Measurements from ENCODE around the gene SNX19.

The SNX19 gene

DNA sequence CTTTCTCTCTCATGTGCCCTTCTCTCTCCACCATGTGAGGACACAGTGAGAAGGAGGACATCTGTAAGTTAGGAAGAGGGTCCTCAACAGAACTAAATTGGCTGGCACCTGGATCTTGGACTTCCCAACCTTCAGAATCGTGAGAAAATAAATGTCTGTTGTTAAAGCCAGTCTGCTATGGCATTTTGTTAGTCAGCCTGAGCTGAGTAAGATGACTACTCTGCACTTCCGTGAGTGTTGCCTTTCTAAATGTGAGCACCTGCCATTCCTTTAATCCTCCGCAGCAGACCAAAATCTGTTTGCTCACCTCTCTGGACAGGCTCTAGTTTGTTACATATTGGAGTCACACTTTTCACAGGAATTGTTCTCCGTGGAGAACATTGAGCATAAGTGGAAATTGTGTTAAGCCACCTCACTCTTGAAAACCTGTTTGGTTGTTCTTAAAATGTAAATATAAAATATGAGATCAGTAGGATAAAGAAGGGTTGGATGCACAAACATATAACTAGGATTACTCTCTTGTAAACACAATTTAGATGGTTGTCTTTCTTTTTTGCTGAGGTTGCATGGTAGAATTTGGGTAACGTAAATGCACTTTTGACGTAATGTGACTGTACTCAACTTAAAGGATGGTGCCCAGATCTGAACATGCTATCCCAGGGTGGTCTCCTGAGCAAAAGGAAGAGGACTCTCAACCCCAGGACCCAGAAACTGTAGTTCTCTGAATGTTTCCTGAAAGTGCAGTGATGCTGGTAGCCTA lies 65.9 kb downstream of the SNX19 start:
- H3K9ac ChIP-seq (ENCODE audit: insufficient read length) = no peak overlapping the region
- H3K27ac ChIP-seq = no peak overlapping the region
- no peaks in the 10 kb centered on the region for H3K9me3 ChIP-seq (ENCODE audit: low read depth, low read length)
- no peak for TF ChIP-seq EZH2 (IDR thresholded peaks at IDR 0.05)
- TF ChIP-seq FOXP2 (optimal IDR thresholded peaks at IDR 0.05; ENCODE audit: control extremely low read depth, extremely low read length, insufficient read depth) = no peak
- TF ChIP-seq POLR2AphosphoS5 (IDR thresholded peaks at IDR 0.05; ENCODE audit: borderline replicate concordance, low read depth, low read length) = no peak
- no peak overlapping the region for H3K4me3 ChIP-seq
- DNase-seq (ENCODE audit: low read depth, low spot score) = no peak
- no peaks in the 10 kb centered on the region for H3K36me3 ChIP-seq (ENCODE audit: insufficient read depth, low read length)

DNA sequence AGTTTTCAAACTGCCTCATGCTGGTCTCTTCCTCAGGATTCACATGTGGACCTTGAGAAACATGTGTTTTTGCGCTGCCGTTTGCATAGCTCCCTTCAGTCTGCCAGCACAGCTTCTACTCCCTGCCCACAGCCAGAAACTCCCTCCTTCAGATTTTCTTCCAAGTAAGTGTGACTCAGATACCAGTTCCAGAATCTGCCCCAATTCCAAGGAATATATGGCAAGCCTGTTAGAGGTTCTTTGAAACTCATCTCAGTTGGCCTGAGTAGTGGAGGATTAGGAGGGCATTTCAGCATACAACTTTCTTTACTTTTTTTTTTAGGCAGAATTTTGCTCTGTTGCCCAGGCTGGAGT lies 67.1 kb downstream of the SNX19 start:
- Histone ChIP-seq H3K4me3 (no peak overlapping the region), H3K27ac (no peak overlapping the region), H3K36me3 (ENCODE audit: insufficient read depth, low read length) (no peaks in the 10 kb centered on the region), H3K9ac (ENCODE audit: insufficient read length) (no peak overlapping the region), H3K9me3 (ENCODE audit: low read depth, low read length) (no peaks in the 10 kb centered on the region)
- DNase-seq (ENCODE audit: low read depth, low spot score) = no peak
- TF ChIP-seq POLR2AphosphoS5 (IDR thresholded peaks at IDR 0.05; ENCODE audit: borderline replicate concordance, low read depth, low read length) (no peak), EZH2 (IDR thresholded peaks at IDR 0.05) (no peak), FOXP2 (optimal IDR thresholded peaks at IDR 0.05; ENCODE audit: control extremely low read depth, extremely low read length, insufficient read depth) (no peak)

DNA sequence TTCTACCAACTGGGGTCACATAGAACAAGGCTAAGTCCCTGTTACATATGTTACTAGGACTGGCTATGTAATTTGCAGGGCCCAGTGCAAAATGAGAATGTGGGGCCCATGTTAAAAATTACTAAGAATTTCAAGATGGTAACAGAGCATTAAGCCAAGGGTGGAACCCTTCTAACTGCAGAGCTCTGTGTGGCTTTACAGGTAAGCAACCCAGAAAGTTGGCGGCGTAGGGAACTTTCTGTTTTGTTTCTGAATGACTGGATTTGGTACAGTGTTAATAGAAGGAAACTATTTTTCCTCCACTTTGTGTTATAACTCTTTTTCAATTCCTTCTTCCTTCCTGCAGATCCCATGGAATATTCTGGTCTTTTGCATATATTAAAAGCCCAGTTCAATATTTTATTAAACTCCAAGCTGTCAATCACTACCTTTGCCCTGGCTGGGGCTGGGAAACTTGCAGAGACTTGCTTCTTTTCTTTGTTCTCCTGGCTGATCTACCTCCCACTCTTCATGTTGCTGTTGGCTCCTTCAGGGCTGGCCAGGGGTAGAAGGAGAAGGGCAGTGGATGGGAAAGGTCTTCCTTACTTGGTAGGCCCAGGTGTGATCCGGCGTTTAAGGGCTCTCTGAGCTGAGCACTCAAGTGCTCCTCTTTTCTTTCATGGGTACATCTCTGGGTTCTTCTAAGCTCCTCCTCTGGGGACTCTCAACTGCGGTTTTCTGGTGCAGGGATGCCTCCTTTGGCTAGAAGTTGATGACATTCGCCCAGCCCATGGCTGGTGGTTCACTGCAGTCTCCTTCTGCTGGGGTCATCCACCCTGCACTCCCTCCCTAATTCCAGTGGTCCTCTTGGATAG lies 67.7 kb downstream of the SNX19 start:
- DNase-seq (ENCODE audit: low read depth, low spot score) = no peak
- Histone ChIP-seq H3K36me3 (ENCODE audit: insufficient read depth, low read length) (no peaks in the 10 kb centered on the region), H3K4me3 (no peak overlapping the region), H3K27ac (no peak overlapping the region), H3K9me3 (ENCODE audit: low read depth, low read length) (no peaks in the 10 kb centered on the region), H3K9ac (ENCODE audit: insufficient read length) (no peak overlapping the region)
- TF ChIP-seq POLR2AphosphoS5 (IDR thresholded peaks at IDR 0.05; ENCODE audit: borderline replicate concordance, low read depth, low read length) (no peak), EZH2 (IDR thresholded peaks at IDR 0.05) (no peak), FOXP2 (optimal IDR thresholded peaks at IDR 0.05; ENCODE audit: control extremely low read depth, extremely low read length, insufficient read depth) (no peak)

DNA sequence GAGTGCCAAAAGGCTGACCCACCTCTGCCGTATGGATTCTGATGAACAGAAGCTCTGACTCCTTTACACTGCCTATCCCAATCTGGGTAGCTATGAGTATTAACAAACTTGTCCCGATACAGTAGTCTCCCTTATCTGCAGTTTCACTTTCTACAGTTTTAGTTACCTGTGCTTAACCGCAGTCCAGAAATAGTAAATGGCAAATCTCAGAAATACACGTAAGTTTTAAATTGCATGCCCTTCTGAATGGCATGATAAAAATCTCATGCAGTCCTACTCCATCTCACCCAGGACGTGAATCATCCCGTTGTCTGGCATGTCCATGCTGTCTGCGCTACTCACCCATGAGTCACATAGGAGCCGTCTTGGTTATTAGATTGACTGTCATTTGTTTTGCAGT lies 68.8 kb downstream of the SNX19 start:
- no peak for DNase-seq (ENCODE audit: low read depth, low spot score)
- no peak overlapping the region for H3K4me3 ChIP-seq

DNA sequence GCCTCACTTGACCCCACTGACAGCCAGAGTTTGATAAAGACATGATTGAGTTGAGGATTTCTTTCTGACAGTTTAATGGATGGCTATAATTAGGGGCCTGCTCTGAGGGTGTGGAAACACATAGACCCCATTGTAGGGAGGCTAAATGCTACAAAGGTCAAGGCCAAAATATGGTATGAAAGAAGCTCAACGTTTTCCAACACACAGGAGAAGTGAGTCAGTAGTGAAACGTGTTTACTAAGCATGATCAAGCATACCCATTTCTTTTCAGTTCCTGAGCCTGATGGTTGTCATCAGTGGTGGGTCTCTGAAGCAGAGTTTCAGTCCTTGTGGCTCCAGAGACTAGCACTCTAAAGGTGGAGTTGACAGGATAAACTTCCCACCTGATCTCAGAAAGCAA lies 69.7 kb downstream of the SNX19 start:
- Histone ChIP-seq H3K27ac (no peak overlapping the region), H3K9ac (ENCODE audit: insufficient read length) (no peak overlapping the region), H3K4me3 (no peak overlapping the region), H3K9me3 (ENCODE audit: low read depth, low read length) (no peaks in the 10 kb centered on the region), H3K36me3 (ENCODE audit: insufficient read depth, low read length) (no peaks in the 10 kb centered on the region)
- no peak for DNase-seq (ENCODE audit: low read depth, low spot score)
- no peak for TF ChIP-seq EZH2 (IDR thresholded peaks at IDR 0.05)
- no peak for TF ChIP-seq POLR2AphosphoS5 (IDR thresholded peaks at IDR 0.05; ENCODE audit: borderline replicate concordance, low read depth, low read length)

More for the DNA sequence above, 68.8 kb downstream of the SNX19 start:
- Histone ChIP-seq H3K36me3 (ENCODE audit: insufficient read depth, low read length) (no peaks in the 10 kb centered on the region), H3K27ac (no peak overlapping the region), H3K9me3 (ENCODE audit: low read depth, low read length) (no peaks in the 10 kb centered on the region), H3K9ac (ENCODE audit: insufficient read length) (no peak overlapping the region)
- TF ChIP-seq FOXP2 (optimal IDR thresholded peaks at IDR 0.05; ENCODE audit: control extremely low read depth, extremely low read length, insufficient read depth) = no peak
- TF ChIP-seq POLR2AphosphoS5 (IDR thresholded peaks at IDR 0.05; ENCODE audit: borderline replicate concordance, low read depth, low read length) = no peak
- TF ChIP-seq EZH2 (IDR thresholded peaks at IDR 0.05) = no peak

DNA sequence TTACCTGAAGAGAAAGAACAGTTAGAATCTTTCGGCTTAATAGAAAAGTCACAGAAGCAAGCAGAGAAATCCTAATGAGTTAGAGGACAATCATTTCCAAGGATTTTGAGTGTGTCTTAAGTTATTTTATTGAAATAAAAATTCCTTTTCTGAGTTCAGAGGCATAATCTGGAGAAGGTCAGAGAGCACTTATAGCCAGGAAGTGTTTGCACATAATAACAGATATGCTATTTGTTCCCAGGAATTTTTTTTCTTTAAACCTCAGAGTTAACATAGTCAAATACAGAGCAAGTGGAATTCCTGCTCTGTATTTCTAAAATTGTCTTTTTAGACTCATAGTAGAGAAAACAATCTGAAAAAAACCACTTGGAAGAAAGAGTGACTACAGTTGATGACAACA lies 74.3 kb downstream of the SNX19 start:
- H3K4me3 ChIP-seq = no peak overlapping the region
- DNase-seq (ENCODE audit: low read depth, low spot score) = no peak
- TF ChIP-seq FOXP2 (optimal IDR thresholded peaks at IDR 0.05; ENCODE audit: control extremely low read depth, extremely low read length, insufficient read depth) = no peak
- TF ChIP-seq EZH2 (IDR thresholded peaks at IDR 0.05) = no peak
- TF ChIP-seq POLR2AphosphoS5 (IDR thresholded peaks at IDR 0.05; ENCODE audit: borderline replicate concordance, low read depth, low read length) = no peak
- no peaks in the 10 kb centered on the region for H3K9me3 ChIP-seq (ENCODE audit: low read depth, low read length)
- no peak overlapping the region for H3K27ac ChIP-seq
- no peaks in the 10 kb centered on the region for H3K36me3 ChIP-seq (ENCODE audit: insufficient read depth, low read length)
- H3K9ac ChIP-seq (ENCODE audit: insufficient read length) = no peak overlapping the region

DNA sequence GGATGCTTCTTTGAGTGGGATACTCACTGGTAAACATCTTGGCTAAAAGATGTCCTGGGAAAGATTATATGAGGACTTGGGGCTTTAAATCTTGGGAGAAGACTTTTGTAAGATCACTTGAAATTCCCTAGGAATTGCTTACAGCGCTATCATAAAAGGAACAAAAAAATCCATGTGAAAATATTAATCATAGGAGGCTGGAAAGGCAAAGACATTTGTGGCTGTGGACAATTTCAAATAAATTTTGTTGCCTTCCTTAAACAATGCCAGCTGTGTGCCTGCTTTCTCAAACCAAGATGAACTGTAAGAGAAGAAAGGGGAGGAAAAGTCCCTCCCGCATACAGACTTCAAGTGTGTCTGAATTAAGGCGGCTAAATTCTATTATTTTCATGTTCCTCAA lies 75.6 kb downstream of the SNX19 start:
- no peaks in the 10 kb centered on the region for H3K36me3 ChIP-seq (ENCODE audit: insufficient read depth, low read length)
- TF ChIP-seq POLR2AphosphoS5 (IDR thresholded peaks at IDR 0.05; ENCODE audit: borderline replicate concordance, low read depth, low read length) = no peak
- TF ChIP-seq EZH2 (IDR thresholded peaks at IDR 0.05) = no peak
- no peak for TF ChIP-seq FOXP2 (optimal IDR thresholded peaks at IDR 0.05; ENCODE audit: control extremely low read depth, extremely low read length, insufficient read depth)
- H3K9me3 ChIP-seq (ENCODE audit: low read depth, low read length) = no peaks in the 10 kb centered on the region
- no peak overlapping the region for H3K27ac ChIP-seq
- no peak overlapping the region for H3K4me3 ChIP-seq
- no peak overlapping the region for H3K9ac ChIP-seq (ENCODE audit: insufficient read length)
- no peak for DNase-seq (ENCODE audit: low read depth, low spot score)

DNA sequence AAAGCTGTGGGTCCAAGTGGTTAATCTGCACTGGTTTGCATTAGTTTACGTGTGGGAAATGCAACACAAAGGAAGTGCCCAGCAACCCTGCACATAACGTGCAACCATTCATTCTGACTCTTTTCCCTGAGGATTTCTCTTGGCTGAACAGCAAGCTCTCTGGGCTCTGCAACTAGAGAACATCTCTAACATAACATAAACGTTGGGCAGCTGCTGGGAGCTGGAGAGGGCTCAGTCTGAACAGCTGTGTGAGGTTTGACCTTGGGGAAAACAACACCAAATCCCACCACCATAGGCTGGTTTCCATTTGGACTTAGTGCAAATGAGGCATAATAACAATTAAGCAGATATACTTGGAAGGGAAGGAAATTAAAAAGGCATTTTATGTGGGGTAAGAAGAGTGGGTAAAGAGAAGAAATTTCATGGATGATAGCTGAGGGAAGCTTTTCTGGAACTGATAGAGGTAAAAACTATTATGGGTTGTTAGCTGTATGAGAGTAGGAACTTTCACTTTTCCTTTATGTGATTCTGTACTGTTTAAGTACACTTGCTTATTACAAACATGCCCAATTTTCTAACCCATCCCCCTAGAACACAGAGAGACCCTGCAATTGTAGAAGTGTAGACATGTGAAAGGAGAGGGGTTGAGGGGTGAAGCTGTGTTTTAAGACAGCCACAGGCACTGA lies 76.2 kb downstream of the SNX19 start:
- Histone ChIP-seq H3K27ac (no peak overlapping the region), H3K9ac (ENCODE audit: insufficient read length) (no peak overlapping the region), H3K36me3 (ENCODE audit: insufficient read depth, low read length) (no peaks in the 10 kb centered on the region), H3K4me3 (no peak overlapping the region), H3K9me3 (ENCODE audit: low read depth, low read length) (no peaks in the 10 kb centered on the region)
- no peak for TF ChIP-seq FOXP2 (optimal IDR thresholded peaks at IDR 0.05; ENCODE audit: control extremely low read depth, extremely low read length, insufficient read depth)
- no peak for TF ChIP-seq EZH2 (IDR thresholded peaks at IDR 0.05)
- no peak for TF ChIP-seq POLR2AphosphoS5 (IDR thresholded peaks at IDR 0.05; ENCODE audit: borderline replicate concordance, low read depth, low read length)
- no peak for DNase-seq (ENCODE audit: low read depth, low spot score)
